H1 (cell line): ENCODE measurements around the gene ADH1C. TPM values are rescaled to one million over a fixed set of nuclear protein-coding genes. Genes with fewer than 3 reads are reported as not detected.
A peak's percentile ranks its signal among the peaks of the same experiment; 100 is the strongest.
"Not testable (repeated sequence)": the region's sequence is repeated elsewhere in the genome, so short reads cannot be mapped to it uniquely, and the experiment has no call there.

Experiments used
- CTCF ChIA-PET: fragments of 300-600 bp; sonication (Branson Sonifier 250); formaldehyde crosslinking; loops from one replicate; lab custom pipeline; 2021; ENCODE audit not compliant: partially characterized antibody; lab: Charles Lee
- POLR2A ChIA-PET: fragments of 300-600 bp; sonication (Branson Sonifier 250); formaldehyde crosslinking; loops from one replicate; lab custom pipeline; 2021; ENCODE audit warnings: inconsistent platforms; ENCODE audit not compliant: partially characterized antibody; lab: Charles Lee
- DNase-seq, 2 experiments: peaks; one replicate each; pipeline versions ENCODE4 v3.0.0 to v3.0.0-alpha.2; 2010 to 2022; ENCODE audit warnings: low spot score in 2 of 2, low read depth in 1 of 2, mixed read lengths in 1 of 2
- FAIRE-seq: peaks from 2 replicates; lab custom pipeline; 2011; peaks lifted over from hg19 to GRCh38; lab: Jason Lieb, UNC
- H2AFZ ChIP-seq: 2 replicates; pipeline ENCODE4 v1.8.1; 2012; ENCODE audit warnings: low read length, inconsistent platforms
- H2AK5ac ChIP-seq: 2 replicates; pipeline ENCODE4 v1.6.1; 2013; ENCODE audit warnings: low read depth, low read length
- H2BK120ac ChIP-seq: replicated peaks from 2 replicates; pipeline ENCODE3; 2013; ENCODE audit warnings: low read depth, low read length, inconsistent platforms
- H2BK12ac ChIP-seq: 2 replicates; pipeline ENCODE4 v1.6.1; 2013; ENCODE audit warnings: low read depth, low read length
- H2BK15ac ChIP-seq: 2 replicates; pipeline ENCODE4 v1.6.1; 2013; ENCODE audit warnings: low read length
- H2BK20ac ChIP-seq: 2 replicates; pipeline ENCODE4 v1.6.1; 2013; ENCODE audit warnings: low read length
- H2BK5ac ChIP-seq: 2 replicates; pipeline ENCODE4 v1.6.1; 2013; ENCODE audit warnings: low read depth, low read length
- H3K14ac ChIP-seq: 2 replicates; pipeline ENCODE4 v1.6.1; 2013; ENCODE audit warnings: inconsistent platforms; ENCODE audit not compliant: insufficient read length
- H3K18ac ChIP-seq: 2 replicates; pipeline ENCODE4 v1.6.1; 2013; ENCODE audit warnings: low read length; ENCODE audit errors: extremely low read depth
- H3K23ac ChIP-seq: 2 replicates; pipeline ENCODE4 v1.6.1; 2013; ENCODE audit warnings: inconsistent platforms; ENCODE audit not compliant: insufficient read length
- H3K23me2 ChIP-seq: 2 replicates; pipeline ENCODE4 v1.6.1; 2013; ENCODE audit warnings: low read depth, low read length
- H3K27ac ChIP-seq: 2 replicates; pipeline ENCODE4 v1.6.1; 2011; ENCODE audit warnings: low read depth, low read length, inconsistent platforms
- H3K27me3 ChIP-seq, 4 experiments: replicated peaks in 1 of 4; 1 replicate in 1 of 4; 2 replicates in 3 of 4; pipeline versions ENCODE4 v1.6.1 to v1.8.1; 2011 to 2013; ENCODE audit warnings: low read length in 3 of 4, mild to moderate bottlenecking in 3 of 4, inconsistent platforms in 2 of 4, mixed read lengths in 2 of 4, moderate library complexity in 1 of 4; ENCODE audit not compliant: control insufficient read depth in 3 of 4, insufficient read depth in 3 of 4; ENCODE audit errors: extremely low read depth in 1 of 4
- H3K36me3 ChIP-seq, 4 experiments: 2 replicates each; pipeline versions ENCODE4 v1.6.1 to v1.8.1; 2011 to 2013; ENCODE audit warnings: mild to moderate bottlenecking in 4 of 4, low read length in 3 of 4, moderate library complexity in 2 of 4, control low read depth in 1 of 4, inconsistent platforms in 1 of 4; ENCODE audit not compliant: insufficient read depth in 4 of 4, control insufficient read depth in 2 of 4
- H3K4ac ChIP-seq: replicated peaks from 2 replicates; pipeline ENCODE3; 2013; ENCODE audit warnings: low read length, low read depth, mixed read lengths, inconsistent platforms; ENCODE audit not compliant: insufficient read length
- H3K4me1 ChIP-seq, 4 experiments: replicated peaks in 1 of 4; 1 replicate in 1 of 4; 2 replicates in 3 of 4; pipeline versions ENCODE4 v1.6.1 to v1.8.1; 2011 to 2013; ENCODE audit warnings: low read length in 3 of 4, inconsistent platforms in 2 of 4, mixed read lengths in 1 of 4; ENCODE audit not compliant: insufficient read depth in 4 of 4, control insufficient read depth in 3 of 4
- H3K4me2 ChIP-seq, 2 experiments: 2 replicates each; pipeline versions ENCODE4 v1.6.1 to v1.8.1; 2011 to 2013; ENCODE audit warnings: low read depth in 2 of 2, low read length in 2 of 2, control low read depth in 1 of 2, inconsistent platforms in 1 of 2, mild to moderate bottlenecking in 1 of 2; ENCODE audit not compliant: insufficient read depth in 1 of 2
- H3K4me3 ChIP-seq, 4 experiments: fragments of 200-600, 300-600 bp in 1 of 4; sonication (generic), shearing (Covaris generic), sonication (Bioruptor Twin) in 1 of 4; 2 replicates each; pipeline versions ENCODE4 v1.5.1 to v1.8.1; 2011 to 2016; ENCODE audit warnings: low read length in 4 of 4, low read depth in 3 of 4, control low read depth in 2 of 4, inconsistent platforms in 2 of 4, mild to moderate bottlenecking in 2 of 4, mixed read lengths in 1 of 4, moderate library complexity in 1 of 4; ENCODE audit not compliant: insufficient read depth in 2 of 4; ENCODE audit errors: extremely low read depth in 1 of 4
- H3K56ac ChIP-seq: replicated peaks from 2 replicates; pipeline ENCODE3; 2013; ENCODE audit warnings: low read depth, mild to moderate bottlenecking, mixed read lengths, low read length, inconsistent platforms; ENCODE audit not compliant: insufficient read length
- H3K79me1 ChIP-seq: 2 replicates; pipeline ENCODE4 v1.6.1; 2013; ENCODE audit warnings: low read depth, low read length, control low read depth
- H3K79me2 ChIP-seq, 2 experiments: 2 replicates each; pipeline versions ENCODE4 v1.6.1 to v1.8.1; 2012 to 2013; ENCODE audit warnings: low read length in 2 of 2, mild to moderate bottlenecking in 2 of 2, inconsistent platforms in 1 of 2; ENCODE audit not compliant: insufficient read depth in 2 of 2, control insufficient read depth in 1 of 2
- H3K9ac ChIP-seq, 4 experiments: replicated peaks in 1 of 4; 1 replicate in 1 of 4; 2 replicates in 3 of 4; pipeline versions ENCODE4 v1.6.1 to v1.8.1; 2011 to 2013; ENCODE audit warnings: low read depth in 3 of 4, low read length in 3 of 4, control low read depth in 2 of 4, mild to moderate bottlenecking in 2 of 4, moderate library complexity in 2 of 4, inconsistent platforms in 1 of 4; ENCODE audit errors: extremely low read depth in 1 of 4
- H3K9me3 ChIP-seq, 2 experiments: 2 replicates each; pipeline versions ENCODE4 v1.6.1 to v1.8.1; 2012 to 2013; ENCODE audit warnings: mild to moderate bottlenecking in 2 of 2, moderate library complexity in 2 of 2, control low read depth in 1 of 2, inconsistent platforms in 1 of 2, low read depth in 1 of 2, low read length in 1 of 2, mixed read lengths in 1 of 2; ENCODE audit not compliant: insufficient read depth in 2 of 2
- H4K20me1 ChIP-seq, 2 experiments: replicated peaks in 1 of 2; 2 replicates each; pipeline versions ENCODE3 to v1.8.1; 2011 to 2013; ENCODE audit warnings: inconsistent platforms in 2 of 2, low read length in 2 of 2, mild to moderate bottlenecking in 1 of 2; ENCODE audit not compliant: insufficient read depth in 2 of 2, control insufficient read depth in 1 of 2
- H4K5ac ChIP-seq: 2 replicates; pipeline ENCODE4 v1.6.1; 2013; ENCODE audit warnings: low read length, low read depth, mixed read lengths, inconsistent platforms; ENCODE audit not compliant: insufficient read length
- H4K8ac ChIP-seq: 2 replicates; pipeline ENCODE4 v1.8.0; 2013; ENCODE audit warnings: mild to moderate bottlenecking, moderate library complexity, low read length, inconsistent platforms; ENCODE audit not compliant: insufficient read depth; ENCODE audit errors: extremely low read depth
- H4K91ac ChIP-seq: replicated peaks from 2 replicates; pipeline ENCODE3; 2013; ENCODE audit warnings: low read length, mixed read lengths, inconsistent platforms; ENCODE audit not compliant: insufficient read length
- CTCF ChIP-seq, 3 experiments: IDR thresholded peaks; 1 replicate in 2 of 3; 2 replicates in 1 of 3; pipeline versions ENCODE4 v1.5.1 to v1.6.1; 2011; ENCODE audit warnings: low read length in 3 of 3, mild to moderate bottlenecking in 3 of 3, inconsistent platforms in 2 of 3, low read depth in 1 of 3, moderate library complexity in 1 of 3; ENCODE audit not compliant: insufficient read depth in 1 of 3; ENCODE audit errors: control extremely low read depth in 1 of 3
- RAD21 ChIP-seq, 2 experiments: IDR thresholded peaks in 1 of 2; conservative IDR thresholded peaks in 1 of 2; 2 replicates each; pipeline ENCODE4 v1.6.1; 2011; ENCODE audit warnings: low read depth in 2 of 2, low read length in 2 of 2, improper control_type of control experiment in 1 of 2, inconsistent platforms in 1 of 2, mild to moderate bottlenecking in 1 of 2, moderate library complexity in 1 of 2
- WGBS, 2 experiments: shearing (Covaris generic) in 1 of 2; methylation state at CpG; one replicate each; pipeline versions ENCODE4 v1.1.6 to v1.1.7; 2013 to 2015; ENCODE audit warnings: low lambda C conversion rate in 2 of 2, mixed read lengths in 2 of 2, inconsistent platforms in 1 of 2, low coverage in 1 of 2, missing lambda C conversion rate in 1 of 2; ENCODE audit not compliant: insufficient replicate concordance in 2 of 2, insufficient coverage in 1 of 2, insufficient read length in 1 of 2; ENCODE audit errors: extremely low coverage in 1 of 2, missing lambda C conversion rate in 1 of 2; 5-methylcytosine and 5-hydroxymethylcytosine counted together
- polyA plus RNA-seq, 7 experiments: library from polyadenylated mRNA; depleted of rRNA in 3 of 7; stranded (reverse) in 5 of 7; unstranded in 2 of 7; fragments of >200 nt in 5 of 7; fragments of 200-250 nt in 2 of 7; gene quantifications; 1 replicate in 5 of 7; 2 replicates in 1 of 7; 4 replicates in 1 of 7; pipeline versions ENCODE4 v1.2.1 to v1.2.3, GENCODE V29; 2011 to 2013; ENCODE audit warnings: missing spikeins in 2 of 7, mixed read lengths in 2 of 7
- total RNA-seq: library from RNA; stranded (reverse); fragmentation: NEBNext Ultra II Directional; extraction: Animal tissue kit (Norgen Biotek cat#: 25700); gene quantifications from 2 replicates; pipeline ENCODE4 v1.2.1, GENCODE V29; 2021

The ADH1C gene
- total and polyA plus RNA-seq, 2 of the 8 experiments (the other 6 are each of a cell fraction or from before 2014, with no cell fraction given) = not detected

DNA sequence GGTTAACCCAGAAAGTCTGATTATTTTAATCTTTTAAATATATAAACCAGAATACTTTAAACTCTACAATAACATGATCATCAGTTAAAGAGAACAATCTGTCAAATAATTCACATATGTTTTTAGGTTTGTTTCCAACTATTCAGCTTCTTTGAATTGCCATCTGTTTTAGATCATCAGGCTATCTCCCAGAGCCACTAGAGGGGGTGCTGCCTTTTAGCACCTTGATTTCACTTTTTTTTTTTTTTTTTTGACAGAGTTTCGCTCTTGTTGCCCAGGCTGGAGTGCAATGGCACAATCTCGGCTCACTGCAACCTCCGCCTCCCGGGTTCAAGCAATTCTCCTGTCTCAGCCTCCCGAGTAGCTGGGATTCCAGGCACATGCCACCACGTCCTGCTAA lies 24.8 kb upstream of the ADH1C start:
- WGBS, 2 experiments = 84% methylated on average over 4 of the region's 6 CpGs; no CpG with 5 or more reads in 1 of the 2 experiments
- CTCF ChIA-PET = interaction anchor here (0.7 to 2.6 kb wide), 16 partner anchors 11 to 573 kb away, joined by 3 to 25 read pairs (median 3); no protein-coding TSS in a partner anchor

More for the DNA sequence above, 24.8 kb upstream of the ADH1C start:
- H3K79me2 ChIP-seq, H3K36me3 ChIP-seq, H3K4me1 ChIP-seq, H3K23ac ChIP-seq, H2BK12ac ChIP-seq, H3K79me1 ChIP-seq, H2BK15ac ChIP-seq, DNase-seq, H3K18ac ChIP-seq, H3K27ac ChIP-seq, H3K27me3 ChIP-seq, POLR2A ChIA-PET, H3K23me2 ChIP-seq, H4K20me1 ChIP-seq, H2BK20ac ChIP-seq, H3K9ac ChIP-seq, FAIRE-seq, H2AFZ ChIP-seq, H2BK120ac ChIP-seq, H3K4me3 ChIP-seq, H3K4ac ChIP-seq, H2BK5ac ChIP-seq, H2AK5ac ChIP-seq, H4K5ac ChIP-seq, H4K8ac ChIP-seq, H3K4me2 ChIP-seq, H3K14ac ChIP-seq, H4K91ac ChIP-seq, H3K56ac ChIP-seq, H3K9me3 ChIP-seq: not testable (repeated sequence)
- peak in 2 of 3 experiments; percentile 18 to 48; a peak in 2 of 4 replicates for TF ChIP-seq CTCF (IDR thresholded peaks at IDR 0.05; ENCODE audit: control extremely low read depth in 1 of 3, insufficient read depth in 1 of 3, low read depth in 1 of 3, low read length in 3 of 3)
- peak; percentile 32 to 41; a peak in 3 of 4 replicates for TF ChIP-seq RAD21 (IDR thresholded peaks at IDR 0.05 in 1 of 2, conservative IDR thresholded peaks at IDR 0.05 in 1 of 2; ENCODE audit: low read depth in 2 of 2, low read length in 2 of 2)
